HepG2 (cell line): ENCODE measurements around the gene ADGRG6. TPM values are rescaled to one million over a fixed set of nuclear protein-coding genes. Genes with fewer than 3 reads are reported as not detected.

Experiments
- CBX1 ChIP-seq: IDR thresholded peaks from one replicate; pipeline ENCODE4 v1.6.1; 2016; ENCODE audit warnings: antibody characterized with exemption, low read depth
- CENPX ChIP-seq: sonication (generic); formaldehyde crosslinking; IDR thresholded peaks from 2 replicates; pipeline ENCODE4 v1.9.0; 2021; ENCODE audit warnings: mild to moderate bottlenecking, missing genetic modification reagents, moderate library complexity
- CREB3 ChIP-seq: sonication (generic); formaldehyde crosslinking; IDR thresholded peaks from 2 replicates; pipeline ENCODE4 v1.5.0; 2020; ENCODE audit warnings: missing genetic modification reagents
- FOXP4 ChIP-seq: sonication (generic); formaldehyde crosslinking; IDR thresholded peaks from 2 replicates; pipeline ENCODE4 v1.4.0; 2020; ENCODE audit warnings: missing genetic modification reagents
- GRHL1 ChIP-seq: sonication (generic); formaldehyde crosslinking; conservative IDR thresholded peaks from 2 replicates; pipeline ENCODE4 v1.8.0; 2022; ENCODE audit warnings: missing genetic modification reagents
- IRF9 ChIP-seq: sonication (generic); formaldehyde crosslinking; IDR thresholded peaks from 2 replicates; pipeline ENCODE4 v1.8.0; 2022; ENCODE audit warnings: missing genetic modification reagents, mild to moderate bottlenecking, borderline replicate concordance
- RNF219 ChIP-seq: sonication (generic); formaldehyde crosslinking; IDR thresholded peaks from 2 replicates; pipeline ENCODE4 v1.5.0; 2020; ENCODE audit warnings: mild to moderate bottlenecking, missing genetic modification reagents
- SNAI1 ChIP-seq: sonication (generic); formaldehyde crosslinking; IDR thresholded peaks from 2 replicates; pipeline ENCODE4 v1.5.0; 2020; ENCODE audit warnings: mild to moderate bottlenecking, missing genetic modification reagents, borderline replicate concordance
- ZNF160 ChIP-seq: sonication (generic); formaldehyde crosslinking; IDR thresholded peaks from 2 replicates; pipeline ENCODE4 v1.8.0; 2022; ENCODE audit warnings: mild to moderate bottlenecking, inconsistent platforms, missing genetic modification reagents
- ZNF501 ChIP-seq: sonication (generic); formaldehyde crosslinking; IDR thresholded peaks from 2 replicates; pipeline ENCODE4 v1.5.1; 2020; ENCODE audit warnings: mild to moderate bottlenecking, moderate library complexity, missing genetic modification reagents
- ZNF556 ChIP-seq: sonication (generic); formaldehyde crosslinking; IDR thresholded peaks from 2 replicates; pipeline ENCODE4 v1.4.0; 2020; ENCODE audit warnings: mild to moderate bottlenecking, missing genetic modification reagents, borderline replicate concordance
- ZNF761 ChIP-seq: sonication (generic); formaldehyde crosslinking; conservative IDR thresholded peaks from 2 replicates; pipeline ENCODE4 v1.4.0; 2020; ENCODE audit warnings: mild to moderate bottlenecking, missing genetic modification reagents
- ZNF800 ChIP-seq: sonication (generic); formaldehyde crosslinking; IDR thresholded peaks from 2 replicates; pipeline ENCODE4 v1.4.0; 2020; ENCODE audit warnings: missing genetic modification reagents
- polyA plus RNA-seq, 8 experiments: library from polyadenylated mRNA; depleted of rRNA in 3 of 8; stranded (reverse) in 7 of 8; unstranded in 1 of 8; fragments of >200 nt; fragmentation: Illumina TruSeq in 4 of 8; extraction: Trizol in 4 of 8; gene quantifications; 2 replicates each; pipeline versions ENCODE4 v1.2.1 to v1.2.3, GENCODE V29; 2011 to 2016; ENCODE audit warnings: low read depth in 4 of 8, missing spikeins in 1 of 8, mixed read lengths in 1 of 8; ENCODE audit not compliant: insufficient read depth in 1 of 8
- total RNA-seq, 5 experiments: library from RNA; depleted of rRNA; stranded (reverse); fragments of >200 nt; fragmentation: Illumina TruSeq; extraction: Trizol; gene quantifications; 2 replicates each; pipeline ENCODE4 v1.2.3, GENCODE V29; 2016; ENCODE audit warnings: low read depth in 1 of 5

The ADGRG6 gene
- total and polyA plus RNA-seq, 2 of the 13 experiments (the other 11 are each of a cell fraction or from before 2014, with no cell fraction given) = 129 to 249 TPM

GRCh38 chr6:142297996-142298753 is 3.6 kb upstream of the ADGRG6 start (continued):
- TF ChIP-seq FOXP4 (peak; percentile 87), SNAI1 (CRISPR knock-in tag) (no peak), CENPX (no peak), GRHL1 (no peak), ZNF800 (CRISPR knock-in tag) (no peak), RNF219 (CRISPR knock-in tag) (no peak), ZNF501 (CRISPR knock-in tag) (no peak), CBX1 (no peak), CREB3 (CRISPR knock-in tag) (no peak), ZNF761 (CRISPR knock-in tag) (no peak), ZNF160 (no peak), ZNF556 (CRISPR knock-in tag) (no peak), IRF9 (no peak; the same call in 1 of the 2 replicates)
